GM21390 (cell line): ENCODE results near the gene AGRP.
A peak's percentile ranks its signal among the peaks of the same experiment; 100 is the strongest.
"Not testable (repeated sequence)": the region's sequence is repeated elsewhere in the genome, so short reads cannot be mapped to it uniquely, and the experiment has no call there.

Experiments
- ATAC-seq: cut with Tn5 transposase; IDR thresholded peaks from one replicate; pipeline ENCODE4 v1.9.1; 2021; ENCODE audit not compliant: unreplicated experiment

AGRP gene, protein sequence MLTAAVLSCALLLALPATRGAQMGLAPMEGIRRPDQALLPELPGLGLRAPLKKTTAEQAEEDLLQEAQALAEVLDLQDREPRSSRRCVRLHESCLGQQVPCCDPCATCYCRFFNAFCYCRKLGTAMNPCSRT

DNA sequence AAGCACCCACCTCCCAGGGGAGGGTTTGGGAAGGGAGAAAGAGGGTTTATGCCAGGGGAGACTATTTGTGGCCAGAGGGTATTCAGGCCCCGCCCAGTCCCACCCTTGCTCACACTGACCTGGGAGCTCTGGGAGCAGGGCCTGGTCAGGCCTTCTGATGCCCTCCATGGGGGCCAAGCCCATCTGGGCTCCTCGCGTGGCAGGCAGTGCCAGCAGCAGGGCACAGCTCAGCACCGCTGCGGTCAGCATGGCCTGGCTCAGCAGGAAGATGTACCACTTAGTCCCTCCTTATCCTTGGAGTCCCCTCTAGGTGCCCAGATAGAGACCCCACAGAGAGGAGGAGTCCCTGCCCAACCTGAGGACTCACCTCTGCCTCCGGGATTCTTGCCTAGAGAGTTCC lies at the start of gene AGRP:
Gene AGRP, minus strand, starts transcription at position 398 of the 400 bp plus-strand sequence. Its CDS starts 149 bp downstream, at position 249.
- ATAC-seq: no peak

DNA sequence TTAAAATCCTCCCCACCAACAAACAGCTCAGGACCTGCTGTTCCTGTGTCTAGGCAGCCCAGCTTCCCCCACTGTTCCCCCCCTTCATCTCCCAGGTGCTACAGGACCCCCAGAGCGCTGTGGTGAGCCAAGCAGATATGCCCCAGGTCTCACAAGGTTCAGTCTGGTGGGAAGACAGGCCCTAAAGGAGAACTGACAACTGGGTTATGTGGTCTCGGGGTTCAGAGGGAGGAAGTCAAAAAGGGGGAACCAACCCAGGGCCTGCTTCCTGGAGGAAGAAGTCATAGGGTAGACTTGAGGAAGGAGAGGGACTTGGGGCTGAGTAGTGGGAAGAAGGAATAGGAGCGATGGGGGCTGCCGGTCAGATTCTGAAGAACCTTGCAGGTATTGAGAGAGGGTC lies 47.9 kb upstream of the AGRP start:
- no peak for ATAC-seq

DNA sequence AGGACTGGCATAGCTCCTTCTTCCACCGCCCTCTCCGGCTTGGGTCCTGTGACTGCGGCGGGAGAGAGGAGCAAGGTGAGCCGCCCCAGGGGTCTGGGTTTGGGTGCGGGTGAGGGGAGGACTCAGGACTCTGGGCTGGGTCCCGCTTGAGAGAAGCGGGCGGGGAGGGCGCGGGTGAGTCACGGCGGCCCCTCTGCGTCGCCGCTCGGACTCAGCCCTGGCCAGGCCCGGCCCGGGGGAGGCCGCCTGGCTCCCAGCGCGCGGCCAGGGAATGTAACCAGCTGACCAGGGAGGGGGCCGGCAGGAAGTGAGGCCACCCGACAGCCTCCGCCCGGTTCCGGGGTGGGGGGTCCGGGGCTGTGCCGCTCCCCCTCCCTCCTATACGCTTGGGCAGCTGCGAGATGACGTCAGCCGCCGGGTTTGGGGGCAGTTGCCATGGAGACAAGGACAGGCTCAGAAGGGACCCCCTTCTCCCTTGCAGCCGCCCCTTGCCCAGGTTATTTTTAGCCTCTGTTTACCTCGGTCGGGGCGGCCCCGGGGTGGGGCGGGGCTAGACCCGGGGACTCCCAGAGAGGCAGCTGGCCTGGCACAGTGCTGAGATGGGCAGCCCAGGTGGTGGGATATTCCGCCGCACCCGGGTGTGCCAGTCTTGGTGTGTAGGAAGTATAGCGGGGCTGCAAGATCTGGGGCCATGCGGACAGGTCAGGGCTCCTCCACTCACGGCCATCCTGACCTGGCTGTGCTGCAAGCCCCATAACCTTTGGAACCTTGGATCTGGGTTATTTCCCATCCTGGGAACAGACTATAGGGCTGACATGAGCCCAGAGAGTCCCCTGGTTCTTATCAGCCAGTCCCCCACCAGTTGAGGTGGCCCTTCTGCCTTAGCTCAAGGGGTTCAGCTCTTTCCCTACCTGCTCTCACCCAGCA lies 46.9 kb upstream of the AGRP start:
- ATAC-seq: no peak

DNA sequence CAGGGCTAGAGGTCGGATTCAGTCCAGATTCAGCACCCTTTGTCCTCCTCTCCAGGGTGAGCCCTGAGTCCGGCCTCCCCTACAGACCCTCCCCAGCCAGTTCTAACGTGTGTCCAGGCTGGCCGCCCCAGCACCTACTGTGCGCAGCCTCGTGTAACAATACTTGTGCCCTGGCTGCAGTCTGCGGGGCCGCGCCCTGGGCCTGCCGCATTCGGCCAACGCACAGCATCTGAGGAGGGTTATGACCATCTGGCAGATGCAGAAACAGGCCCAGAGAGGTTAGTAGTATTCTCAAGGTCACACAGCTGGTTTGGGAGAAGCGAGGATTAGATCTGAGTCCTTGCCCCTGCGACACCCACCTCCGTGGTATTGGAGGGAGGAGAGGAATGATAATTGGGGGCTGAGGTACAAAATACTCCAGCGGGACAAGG lies 46.2 kb upstream of the AGRP start:
- ATAC-seq: no peak

DNA sequence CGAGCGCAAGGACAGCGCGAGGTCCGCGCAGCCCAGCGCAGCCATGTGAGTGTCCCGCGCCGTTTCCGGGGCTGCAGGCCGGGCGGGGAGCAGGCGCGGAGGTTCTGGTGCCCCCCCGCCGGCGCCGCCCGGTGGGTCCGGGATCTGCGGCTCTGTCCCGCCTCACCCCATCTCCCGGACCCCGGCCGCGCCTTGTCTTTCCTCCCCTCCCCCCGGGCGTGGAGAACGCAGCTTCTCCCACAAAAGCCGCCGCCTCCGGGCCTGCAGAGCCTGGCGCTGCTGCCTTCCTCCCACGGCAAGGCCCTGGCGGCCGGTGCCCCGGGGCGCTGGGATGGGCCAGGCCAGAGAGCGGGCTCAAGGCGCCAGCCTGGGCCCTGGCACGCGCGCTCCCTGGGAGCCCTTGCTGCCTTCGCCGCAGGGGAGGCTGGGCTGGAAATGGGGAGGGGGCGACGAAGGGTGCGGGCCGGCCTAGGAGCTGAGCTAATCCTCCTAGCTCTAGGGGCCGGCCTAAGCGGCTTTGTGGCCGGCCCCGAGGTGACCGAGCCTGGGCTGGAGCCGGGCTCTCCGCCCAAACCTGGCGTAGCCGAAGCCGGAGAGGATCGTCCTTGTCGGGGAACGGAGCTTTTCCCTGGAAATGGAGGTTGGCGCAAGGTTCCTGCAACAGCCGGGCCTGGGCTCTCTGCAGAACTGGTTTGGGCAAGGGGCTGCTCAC lies 45.7 kb upstream of the AGRP start:
- no peak for ATAC-seq

DNA sequence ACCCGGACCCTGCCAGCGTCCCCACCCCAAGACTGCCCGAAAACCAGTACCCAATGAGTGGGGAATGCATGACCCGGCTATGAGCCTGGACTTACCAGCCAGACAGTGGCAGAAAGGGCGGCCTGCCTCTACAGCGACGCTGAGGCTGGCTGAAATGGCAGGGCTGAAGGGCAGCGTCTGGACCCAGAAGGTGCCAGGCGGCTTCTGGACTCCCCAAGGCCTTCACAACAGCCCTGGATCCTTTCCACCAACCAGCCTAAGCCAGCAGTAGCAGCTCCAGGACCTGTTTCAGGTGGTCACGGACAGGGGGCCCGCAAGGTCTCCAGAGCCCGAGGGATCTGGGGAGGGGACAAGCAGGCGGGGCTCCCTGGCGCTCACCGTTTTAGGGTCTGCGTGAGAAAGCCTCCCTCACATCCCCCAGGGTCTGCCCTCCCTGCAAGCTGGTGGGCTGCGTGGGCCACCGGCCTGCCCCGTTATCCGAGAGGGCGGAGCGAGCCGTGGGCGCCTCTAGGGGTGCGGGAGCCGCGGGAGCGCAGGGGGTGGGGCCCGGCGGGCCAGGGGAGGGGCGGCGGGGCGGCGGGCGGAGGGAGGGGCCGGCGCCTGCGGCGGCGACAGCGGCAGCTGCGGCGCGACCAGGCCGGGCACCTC lies 45.0 kb upstream of the AGRP start, which contains the start of gene RIPOR1:
Gene RIPOR1, plus strand, starts transcription at position 608 of the 648 bp plus-strand sequence. CDS start 9,618 bp downstream, outside the sequence.
- no peak for ATAC-seq

DNA sequence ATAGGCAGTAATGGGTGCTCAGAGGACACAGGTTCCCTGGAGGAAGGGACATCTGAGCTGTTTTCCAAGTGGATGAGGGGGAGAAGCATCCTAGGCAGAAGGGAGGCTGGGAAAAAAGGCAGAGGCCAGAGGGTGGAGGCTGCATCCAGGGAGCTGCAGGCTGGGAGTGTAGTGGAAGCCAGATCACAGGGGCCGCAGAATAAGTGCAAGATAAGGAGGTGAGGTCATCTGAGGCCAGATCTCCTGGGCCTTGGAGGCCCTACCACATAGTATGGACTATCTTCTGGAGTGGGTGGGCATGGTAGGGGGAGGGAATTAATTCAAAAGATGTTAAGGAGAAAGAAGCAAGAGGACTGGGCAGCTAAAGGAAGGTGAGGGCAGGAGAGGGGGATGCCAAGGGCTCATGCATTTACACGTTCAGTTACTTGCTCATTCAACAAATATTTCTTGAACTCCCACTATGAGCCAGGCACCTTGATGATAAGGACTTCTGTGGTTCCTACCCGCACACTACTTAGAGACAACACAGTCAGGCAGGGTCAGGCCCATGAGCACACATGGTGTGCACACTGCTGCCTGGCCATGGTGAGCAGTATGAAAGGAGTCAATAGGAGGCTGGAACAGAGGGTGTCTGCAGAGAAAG lies 42.9 kb upstream of the AGRP start:
- ATAC-seq: no peak

DNA sequence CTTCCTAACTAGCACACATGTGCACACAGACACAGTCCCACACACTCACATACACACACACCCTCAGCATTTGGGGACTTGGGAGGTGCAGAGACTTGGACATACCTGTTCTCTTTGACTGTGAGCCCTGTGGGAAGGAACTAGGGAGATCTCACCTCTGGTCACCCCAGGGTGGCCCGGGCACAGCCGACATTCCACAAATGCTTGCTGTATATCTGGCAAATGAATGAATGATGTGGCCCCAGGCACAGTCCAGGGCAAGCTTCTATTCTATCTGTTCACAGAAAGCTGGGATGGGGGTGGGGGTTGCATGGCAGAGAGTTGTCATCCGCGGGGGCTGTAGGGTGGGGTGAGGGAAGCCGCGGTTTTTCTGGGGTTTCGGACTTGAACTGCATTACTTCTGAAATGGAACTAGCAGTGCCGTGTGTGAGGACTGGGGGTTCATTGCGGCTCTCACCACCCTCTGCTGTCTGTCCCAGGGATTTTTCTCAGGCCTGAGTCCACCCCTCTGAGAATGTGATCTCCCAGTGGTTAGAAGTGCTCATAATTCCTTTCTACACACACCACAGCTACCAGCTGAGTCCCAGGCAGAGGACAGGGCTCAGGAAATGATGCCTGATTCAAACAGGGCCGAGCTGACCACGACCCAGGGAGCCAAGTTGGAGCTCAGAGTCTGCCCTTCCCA lies 42.0 kb upstream of the AGRP start:
- ATAC-seq: no peak

DNA sequence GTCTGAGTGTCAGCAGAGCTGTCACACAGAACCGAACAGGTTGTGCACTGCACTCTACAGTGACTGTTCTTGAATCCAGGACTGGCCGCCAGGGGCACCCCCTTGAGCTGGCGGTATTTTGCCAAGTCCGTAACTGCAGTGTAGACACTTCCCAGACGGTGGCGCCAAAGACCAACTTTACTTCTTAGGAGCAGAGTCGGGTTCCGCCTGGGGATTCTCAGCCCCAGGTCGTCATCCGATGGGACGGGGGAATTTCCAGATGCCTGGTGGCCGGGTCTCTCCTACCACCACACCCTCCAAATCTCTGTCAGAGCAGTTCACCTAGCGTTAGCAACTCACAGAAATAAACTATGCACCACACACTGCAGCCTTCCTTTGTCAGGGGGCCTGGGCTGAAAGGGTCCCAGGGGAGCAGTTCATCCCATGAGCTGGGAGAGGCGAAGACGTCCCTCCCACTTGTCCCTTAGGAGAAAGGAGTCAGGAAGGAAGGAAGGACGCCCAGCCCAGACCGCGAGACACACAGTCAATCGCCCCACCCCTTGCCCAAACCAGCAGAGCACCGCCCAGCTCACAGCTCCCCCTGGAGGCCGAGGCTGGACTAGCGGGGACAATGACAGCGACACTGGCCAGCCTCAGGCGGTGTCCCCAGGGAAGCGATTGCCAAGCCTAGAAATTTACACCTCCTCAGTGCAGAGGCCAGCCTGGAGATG lies 37.9 kb upstream of the AGRP start:
- peak; percentile 59 for ATAC-seq

DNA sequence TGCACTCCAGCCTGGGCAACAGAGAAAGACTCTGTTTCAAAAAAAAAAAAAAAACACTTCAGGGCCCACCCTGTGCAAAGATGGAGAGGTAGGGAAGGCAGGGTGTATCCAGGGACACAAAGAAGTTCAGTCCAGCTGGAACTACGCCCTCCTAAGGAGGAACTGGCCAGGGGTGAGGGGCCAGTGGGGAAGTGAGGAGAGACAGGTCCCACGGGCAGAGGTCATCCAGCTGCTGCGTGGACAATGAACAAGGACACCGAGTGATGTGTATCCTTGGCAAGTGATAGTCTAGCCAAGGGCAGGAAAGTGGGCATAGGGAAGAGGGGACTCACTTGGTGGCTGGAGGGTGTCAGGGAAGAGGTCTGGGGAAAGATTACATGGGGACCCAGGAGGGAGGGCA lies 35.9 kb upstream of the AGRP start:
- ATAC-seq: no peak

DNA sequence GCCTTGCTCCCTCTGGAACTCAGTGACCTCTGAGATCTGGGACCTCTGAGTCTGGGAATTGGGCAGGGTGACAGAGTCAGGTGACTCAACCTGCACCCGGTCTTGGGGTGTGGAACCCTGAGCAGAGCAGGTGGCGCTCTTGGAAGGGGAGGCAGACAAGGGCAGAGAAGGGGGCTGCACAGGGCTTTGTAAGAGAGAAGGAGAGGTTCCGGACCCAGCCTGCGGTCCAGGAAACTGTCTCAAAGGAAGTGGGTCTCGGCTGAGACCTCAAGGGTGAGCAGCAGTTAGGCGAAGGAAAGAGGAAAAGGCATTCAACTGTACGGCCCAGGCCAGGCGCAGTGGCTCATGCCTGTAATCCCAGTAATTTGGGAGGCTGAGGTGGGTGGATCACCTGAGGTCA lies 35.3 kb upstream of the AGRP start:
- ATAC-seq: no peak

DNA sequence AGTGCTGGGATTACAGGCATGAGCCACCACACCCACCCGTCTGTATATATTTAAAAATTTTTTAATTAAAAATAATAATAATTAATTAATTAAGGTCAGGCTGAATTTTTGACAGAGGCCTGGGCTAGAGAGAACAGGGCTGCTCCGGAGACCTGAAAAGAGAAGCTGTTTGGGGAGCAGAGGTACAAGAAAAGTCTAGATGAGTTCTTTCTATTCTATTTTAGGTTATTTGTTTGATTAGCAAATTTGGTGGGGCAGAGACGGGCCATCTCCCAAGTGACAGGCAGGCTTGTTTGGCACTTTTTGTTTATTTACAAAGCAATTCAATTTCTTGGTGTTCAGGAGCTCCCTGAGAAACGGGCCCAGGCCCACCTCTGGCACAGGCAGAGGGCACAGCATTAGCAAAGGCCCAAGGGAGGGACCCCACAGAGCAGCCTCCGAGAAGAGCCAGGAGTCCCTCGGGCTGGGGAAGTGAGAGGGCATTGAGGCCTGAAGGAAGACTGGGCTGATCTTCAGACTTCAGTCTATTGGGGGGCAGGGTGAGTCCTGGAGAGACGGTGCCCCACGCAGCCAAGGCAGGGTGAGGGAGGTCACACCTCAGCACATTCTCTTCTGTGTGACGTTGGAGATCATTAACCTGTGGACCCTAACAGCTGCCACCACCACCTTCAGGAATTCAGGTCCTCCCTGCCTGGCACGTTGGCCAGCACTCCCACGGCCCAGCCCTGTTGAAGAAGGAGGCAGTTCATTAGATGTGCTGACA lies 34.5 kb upstream of the AGRP start:
- ATAC-seq: peak; percentile 41

DNA sequence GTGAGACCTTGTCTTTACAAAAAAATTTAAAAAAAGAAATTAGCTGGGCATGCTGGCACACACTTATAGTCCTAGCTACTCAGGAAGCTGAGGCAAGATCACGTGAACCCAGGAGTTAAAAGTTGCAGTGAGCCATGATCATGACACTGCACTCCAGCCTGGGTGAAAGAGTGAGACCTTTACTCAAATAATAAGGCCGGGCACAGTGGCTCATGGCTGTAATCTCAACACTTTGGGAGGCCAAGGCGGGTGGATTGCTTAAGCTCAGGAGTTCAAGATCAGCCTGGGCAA lies 33.8 kb upstream of the AGRP start:
- no peak for ATAC-seq

DNA sequence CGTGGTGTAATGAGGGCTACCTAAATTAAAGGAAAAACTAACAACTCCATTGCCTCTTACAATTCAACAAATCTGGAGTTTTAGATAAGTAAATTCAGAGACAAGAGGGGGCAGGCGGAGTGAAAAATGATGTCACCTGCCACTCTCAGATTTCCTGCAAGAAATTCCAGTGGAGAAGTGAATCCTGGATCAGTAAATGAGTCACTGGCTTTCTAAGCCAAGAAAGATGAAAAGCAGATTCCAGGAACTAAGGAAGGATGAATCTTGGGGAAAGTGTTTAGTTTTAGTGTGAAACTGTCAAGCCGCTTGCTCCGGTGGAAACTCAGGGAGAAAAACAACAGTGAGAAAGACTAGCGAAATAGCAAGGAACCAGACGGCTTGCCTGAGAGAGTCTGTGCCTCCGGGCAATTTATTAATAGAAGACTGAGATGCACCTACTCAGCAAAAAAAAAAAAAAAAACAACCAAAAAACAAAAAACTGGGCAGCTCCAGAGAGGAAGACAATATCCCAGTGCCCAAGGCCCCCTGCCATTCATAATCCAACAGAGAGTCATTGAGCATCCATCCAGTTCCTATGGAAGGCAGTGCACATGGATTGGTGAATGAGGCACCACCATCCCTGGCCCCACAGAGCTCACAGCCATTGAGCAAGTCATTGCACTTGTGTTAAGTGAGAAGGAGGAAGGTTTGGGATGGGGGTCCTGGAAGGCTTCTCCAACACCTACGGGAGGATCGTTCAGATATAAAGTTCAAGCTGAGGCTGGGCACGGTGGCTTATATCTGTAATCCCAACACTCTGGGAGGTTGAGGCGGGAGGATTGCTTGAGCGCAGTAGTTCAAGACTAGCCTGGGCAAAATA lies 33.2 kb upstream of the AGRP start:
- no peak for ATAC-seq

DNA sequence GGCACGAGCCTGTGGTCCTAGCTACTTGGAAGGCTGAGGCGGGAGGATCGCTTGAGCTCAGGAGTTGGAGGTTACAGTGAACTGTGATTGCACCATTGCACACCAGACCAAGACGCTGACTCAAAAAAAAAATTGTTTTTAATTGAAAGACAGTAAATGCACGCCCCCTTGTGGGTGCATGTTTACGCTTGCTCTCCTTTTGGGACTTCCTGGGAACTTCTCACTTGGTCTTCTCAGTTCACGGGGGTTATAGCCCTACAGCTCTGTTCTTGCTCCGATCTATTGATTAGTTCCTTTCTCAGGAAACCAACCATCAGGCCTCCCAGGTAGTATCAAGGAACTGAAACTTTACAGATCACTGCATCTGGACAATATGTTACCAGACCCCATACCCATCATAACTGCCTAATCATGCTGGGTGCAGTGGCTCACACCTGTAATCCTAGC lies 31.1 kb upstream of the AGRP start:
- peak; percentile 53 for ATAC-seq

DNA sequence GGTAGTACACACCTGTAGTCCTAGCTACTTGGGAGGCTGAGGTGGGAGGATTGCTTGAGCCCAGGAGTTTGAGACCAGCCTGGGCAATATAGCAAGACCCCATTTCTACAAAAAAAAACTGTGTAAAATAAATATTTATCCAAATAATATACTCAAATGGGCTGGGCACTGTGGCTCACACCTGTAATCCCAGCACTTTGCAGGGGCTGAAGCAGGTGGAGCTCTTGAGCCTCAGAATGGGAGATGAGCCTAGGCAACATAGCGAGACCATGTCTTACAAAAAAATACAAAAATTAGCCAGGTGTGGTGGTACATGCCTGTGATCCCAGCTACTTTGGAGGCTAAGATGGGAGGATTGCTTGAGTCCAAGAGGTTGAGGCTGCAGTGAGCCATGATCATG lies 30.5 kb upstream of the AGRP start:
- not testable (repeated sequence) for ATAC-seq

DNA sequence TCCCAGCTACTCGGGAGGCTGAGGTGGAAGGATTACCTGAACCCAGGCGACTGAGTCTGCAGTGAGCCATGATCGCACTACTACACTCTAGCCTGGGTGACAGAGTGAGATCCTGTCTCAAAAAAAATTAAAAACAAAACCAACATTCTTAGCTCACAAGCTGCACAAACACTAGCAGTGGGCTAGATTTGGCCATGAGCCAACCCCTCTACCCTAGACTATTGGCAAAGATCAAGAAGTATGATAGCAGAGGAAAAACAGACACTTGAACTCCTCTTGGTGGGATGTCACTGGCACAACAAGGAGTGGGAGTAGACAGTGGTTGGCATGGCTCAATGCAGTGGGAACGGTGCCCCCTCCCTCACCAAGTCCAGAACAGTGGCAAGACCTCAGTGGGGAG lies 25.7 kb upstream of the AGRP start:
- ATAC-seq: no peak

DNA sequence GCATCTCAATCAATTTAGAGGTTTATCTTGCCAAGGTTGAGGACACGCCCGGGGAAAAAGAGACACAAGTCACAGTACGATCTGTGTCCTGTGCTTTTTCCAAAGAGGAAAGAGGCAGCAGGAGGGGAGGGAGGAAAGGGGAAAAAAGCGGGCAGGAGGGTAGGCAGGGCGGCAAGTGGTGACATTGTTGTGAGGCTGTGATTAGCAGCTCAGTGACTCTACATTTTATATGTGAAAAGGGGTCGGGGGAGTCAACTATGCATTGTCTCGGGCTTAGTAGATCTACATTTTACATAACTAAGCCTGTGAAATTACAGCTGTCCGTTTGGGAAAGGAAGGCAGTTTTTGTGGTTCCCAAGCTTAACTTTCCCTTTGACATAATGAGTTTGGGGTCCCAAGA lies 23.1 kb upstream of the AGRP start:
- no peak for ATAC-seq
